Esophagus squamous epithelium (tissue), 4 donors: Measurements from ENCODE around the gene NOL4L.

ENCODE experiments used
- POLR2A ChIP-seq, 4 donors: fragments of 450-650 bp; IDR thresholded peaks; one replicate each; pipeline ENCODE4 v1.6.1; 2017; ENCODE audit warnings: antibody characterized with exemption in 4 of 4, mild to moderate bottlenecking in 4 of 4, moderate library complexity in 3 of 4
- TF ChIP-seq, protein P1 (sequence below), 6 experiments: fragments of 450-650 bp in 4 of 6; fragments of 200-600 bp in 2 of 6; sonication (generic) in 2 of 6; IDR thresholded peaks; one replicate each; pipeline ENCODE4 v1.5.1; 2016 to 2019; ENCODE audit warnings: antibody characterized with exemption in 6 of 6, mild to moderate bottlenecking in 4 of 6, moderate library complexity in 4 of 6

DNA sequence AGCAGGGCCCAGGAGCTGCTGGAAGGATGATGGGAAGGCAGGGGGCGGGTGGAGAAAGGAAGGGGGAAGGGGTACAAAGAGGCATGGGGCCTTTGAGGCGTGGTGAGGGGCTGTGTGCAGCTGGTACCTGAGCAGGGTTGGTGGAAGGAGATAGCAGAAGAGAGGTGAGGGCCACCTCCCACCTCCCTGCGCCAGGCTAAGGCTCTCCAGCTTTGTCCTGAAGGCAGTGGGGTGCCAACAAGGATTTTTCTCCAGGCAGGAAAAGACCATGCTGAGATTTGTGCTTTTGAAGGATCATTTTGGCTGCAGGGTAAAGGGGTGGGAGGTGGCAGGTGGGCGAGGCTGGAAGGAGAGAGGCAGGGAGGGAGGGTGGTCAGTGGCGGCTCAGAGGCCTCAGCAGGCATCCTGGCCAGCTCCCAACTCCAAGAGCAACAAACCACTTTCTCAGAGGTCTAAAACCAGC is 40.8 kb downstream of the NOL4L start:
- TF ChIP-seq, protein P1, sequence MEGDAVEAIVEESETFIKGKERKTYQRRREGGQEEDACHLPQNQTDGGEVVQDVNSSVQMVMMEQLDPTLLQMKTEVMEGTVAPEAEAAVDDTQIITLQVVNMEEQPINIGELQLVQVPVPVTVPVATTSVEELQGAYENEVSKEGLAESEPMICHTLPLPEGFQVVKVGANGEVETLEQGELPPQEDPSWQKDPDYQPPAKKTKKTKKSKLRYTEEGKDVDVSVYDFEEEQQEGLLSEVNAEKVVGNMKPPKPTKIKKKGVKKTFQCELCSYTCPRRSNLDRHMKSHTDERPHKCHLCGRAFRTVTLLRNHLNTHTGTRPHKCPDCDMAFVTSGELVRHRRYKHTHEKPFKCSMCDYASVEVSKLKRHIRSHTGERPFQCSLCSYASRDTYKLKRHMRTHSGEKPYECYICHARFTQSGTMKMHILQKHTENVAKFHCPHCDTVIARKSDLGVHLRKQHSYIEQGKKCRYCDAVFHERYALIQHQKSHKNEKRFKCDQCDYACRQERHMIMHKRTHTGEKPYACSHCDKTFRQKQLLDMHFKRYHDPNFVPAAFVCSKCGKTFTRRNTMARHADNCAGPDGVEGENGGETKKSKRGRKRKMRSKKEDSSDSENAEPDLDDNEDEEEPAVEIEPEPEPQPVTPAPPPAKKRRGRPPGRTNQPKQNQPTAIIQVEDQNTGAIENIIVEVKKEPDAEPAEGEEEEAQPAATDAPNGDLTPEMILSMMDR (IDR thresholded peaks at IDR 0.05), result no peak
- TF ChIP-seq POLR2A (IDR thresholded peaks at IDR 0.05), result no peak
